BLaER1 (cell line): Measurements from ENCODE around the gene TLL2.

Experiments
- H3K27ac ChIP-seq: shearing (Covaris generic); formaldehyde crosslinking; 2 replicates; pipeline ENCODE4 v1.8.1; 2022
- H3K27me3 ChIP-seq: shearing (Covaris generic); formaldehyde crosslinking; 2 replicates; pipeline ENCODE4 v1.8.1; 2022
- H3K36me3 ChIP-seq: shearing (Covaris generic); formaldehyde crosslinking; 2 replicates; pipeline ENCODE4 v1.8.1; 2022
- H3K4me1 ChIP-seq: shearing (Covaris generic); formaldehyde crosslinking; 2 replicates; pipeline ENCODE4 v1.8.1; 2022
- H3K4me2 ChIP-seq: shearing (Covaris generic); formaldehyde crosslinking; 2 replicates; pipeline ENCODE4 v1.8.1; 2022
- H3K4me3 ChIP-seq: shearing (Covaris generic); formaldehyde crosslinking; 2 replicates; pipeline ENCODE4 v1.8.1; 2022
- H3K9ac ChIP-seq: shearing (Covaris generic); formaldehyde crosslinking; 2 replicates; pipeline ENCODE4 v1.8.1; 2022
- H3K9me3 ChIP-seq: shearing (Covaris generic); formaldehyde crosslinking; 2 replicates; pipeline ENCODE4 v1.8.1; 2022
- H4K20me1 ChIP-seq: shearing (Covaris generic); formaldehyde crosslinking; 2 replicates; pipeline ENCODE4 v1.8.1; 2022
- Cebpa-rat ChIP-seq: shearing (Covaris generic); IDR thresholded peaks from 2 replicates; pipeline ENCODE4 v1.8.1; 2022

TLL2 gene

DNA sequence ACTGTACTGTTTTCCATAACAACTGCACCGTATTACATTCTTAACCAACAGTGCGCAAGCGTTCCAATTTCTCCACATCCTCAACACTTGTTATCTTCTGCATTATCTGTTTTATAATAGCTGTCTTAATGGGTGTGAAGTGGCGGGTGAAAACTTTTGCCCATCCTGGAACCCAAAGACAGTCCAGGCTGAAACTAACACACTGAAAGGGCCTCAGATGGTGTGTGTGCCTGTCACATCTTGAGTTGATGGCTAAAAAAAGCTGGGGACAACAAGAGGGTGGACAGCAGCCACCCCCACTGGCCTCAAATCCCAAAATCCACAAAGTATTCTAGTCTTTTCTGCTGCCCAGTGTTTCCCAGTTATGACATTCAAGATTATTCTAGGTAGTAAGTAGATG, 174.3 kb downstream of the TLL2 start:
- Histone ChIP-seq H3K4me3 (no peak overlapping the region), H3K4me2 (no peak overlapping the region), H3K9ac (no peak overlapping the region), H3K36me3 (peaks cover 95% of the 10 kb centered on the region), H3K4me1 (peaks cover 19% of the 10 kb centered on the region), H3K9me3 (peaks cover 7% of the 10 kb centered on the region; the same call in 1 of the 2 replicates), H3K27ac (no peak overlapping the region), H4K20me1 (peaks cover 100% of the 10 kb centered on the region), H3K27me3 (no peaks in the 10 kb centered on the region)
- no peak for TF ChIP-seq Cebpa-rat

DNA sequence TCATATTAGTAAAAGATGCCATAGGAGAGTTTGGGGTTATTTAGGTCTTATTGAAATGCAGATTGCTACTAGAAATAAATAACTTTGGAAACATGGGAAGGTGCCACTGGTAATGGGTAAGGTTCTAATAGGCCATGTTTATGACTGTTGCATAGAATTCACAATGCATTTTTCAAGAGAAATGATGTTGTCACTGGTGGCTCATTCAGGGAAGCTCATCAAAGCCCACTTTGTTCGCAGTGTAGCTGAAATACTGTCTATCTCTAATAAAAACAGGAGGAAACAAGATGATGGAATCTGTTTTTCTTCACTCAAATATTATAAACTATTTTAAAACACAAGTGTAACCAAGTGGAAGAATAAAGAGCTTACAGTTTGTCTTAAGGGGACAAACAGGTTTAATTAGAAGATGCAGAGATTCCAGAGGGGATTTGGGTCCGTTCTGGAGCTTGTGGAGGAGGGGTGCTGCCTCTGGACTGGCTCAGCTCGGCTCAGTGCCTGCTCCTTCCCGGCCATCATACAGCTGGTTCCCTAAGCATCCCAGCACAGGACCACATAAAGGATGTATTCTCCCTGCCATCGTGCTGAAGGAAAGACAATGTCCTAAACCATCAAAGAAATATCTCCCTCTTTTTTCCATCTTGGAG, 175.3 kb downstream of the TLL2 start:
- Histone ChIP-seq H3K4me3 (no peak overlapping the region), H3K9me3 (no peaks in the 10 kb centered on the region; the same call in 1 of the 2 replicates), H3K9ac (no peak overlapping the region), H3K4me1 (peaks cover 9% of the 10 kb centered on the region; the same call in 1 of the 2 replicates), H3K27ac (no peak overlapping the region), H3K4me2 (no peak overlapping the region), H3K36me3 (peaks cover 95% of the 10 kb centered on the region), H3K27me3 (no peaks in the 10 kb centered on the region), H4K20me1 (peaks cover 100% of the 10 kb centered on the region)
- no peak for TF ChIP-seq Cebpa-rat

DNA sequence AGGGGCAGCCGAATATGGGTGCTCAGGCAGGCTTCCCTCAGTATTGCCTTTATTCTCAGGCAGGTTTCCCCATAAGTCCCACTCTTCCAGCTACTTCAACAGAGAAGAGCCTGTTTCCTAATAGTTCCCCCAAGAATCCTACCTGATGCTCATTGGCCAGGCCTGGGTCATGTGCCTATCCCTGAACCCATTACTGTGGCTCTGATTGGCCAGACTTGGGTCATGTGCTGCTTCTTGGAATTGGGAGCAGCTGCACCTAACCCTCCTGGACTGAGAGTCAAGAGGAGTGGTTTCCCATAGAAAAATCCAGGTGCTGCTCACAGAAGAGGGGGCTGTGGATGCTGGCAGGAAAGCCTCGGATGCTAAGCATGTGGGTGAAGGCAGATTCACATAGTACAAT, 176.6 kb downstream of the TLL2 start:
- Histone ChIP-seq H3K4me1 (peaks cover 14% of the 10 kb centered on the region; the same call in 1 of the 2 replicates), H3K36me3 (peaks cover 95% of the 10 kb centered on the region), H3K27ac (no peak overlapping the region), H3K9ac (no peak overlapping the region), H3K27me3 (no peaks in the 10 kb centered on the region), H4K20me1 (peaks cover 100% of the 10 kb centered on the region), H3K9me3 (no peaks in the 10 kb centered on the region; the same call in 1 of the 2 replicates), H3K4me3 (no peak overlapping the region), H3K4me2 (no peak overlapping the region)
- TF ChIP-seq Cebpa-rat, result no peak

DNA sequence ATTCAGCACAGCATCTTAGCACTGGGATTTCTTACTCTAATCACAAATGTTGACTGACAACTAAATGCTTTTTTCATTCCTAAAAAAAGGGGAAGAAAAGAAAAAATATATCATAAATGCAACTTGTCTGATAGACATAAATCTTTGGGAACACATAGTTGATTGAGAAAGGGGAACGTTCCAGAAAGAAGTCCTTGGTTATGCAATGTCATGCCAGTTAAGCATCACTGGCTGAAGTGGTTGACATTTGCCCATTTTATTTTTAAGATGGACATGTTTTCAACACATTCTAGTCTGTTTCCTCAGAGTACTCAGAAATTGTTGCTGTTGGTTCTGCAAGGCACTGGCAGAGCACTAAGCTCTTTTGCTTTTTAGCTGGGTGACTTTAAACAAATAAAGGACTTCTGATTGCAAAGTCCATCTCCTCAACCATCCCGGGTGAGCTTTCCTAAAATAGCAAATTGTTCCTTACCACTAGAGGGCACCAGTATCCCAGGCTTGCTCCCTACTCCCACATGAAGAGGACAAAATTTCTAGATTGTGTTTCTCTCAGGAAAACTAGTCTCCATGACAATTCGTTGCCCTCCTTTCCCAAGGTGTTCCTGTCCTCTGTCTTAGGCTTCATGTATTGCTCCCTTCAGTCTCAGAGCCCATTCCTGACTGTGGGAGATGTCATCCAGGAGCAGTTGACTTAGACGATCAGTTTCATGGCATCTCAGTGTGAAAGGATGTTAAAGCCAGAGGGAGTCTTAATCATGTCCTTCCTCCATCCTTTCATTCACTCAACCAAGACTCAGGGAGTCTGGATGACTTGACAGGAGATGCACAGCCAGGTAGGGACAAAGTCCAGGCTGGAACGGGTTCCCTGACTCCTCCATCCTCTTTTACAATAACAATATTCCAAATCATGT, 178.9 kb downstream of the TLL2 start:
- no peaks in the 10 kb centered on the region for H3K27me3 ChIP-seq
- no peak overlapping the region for H3K9ac ChIP-seq
- H3K36me3 ChIP-seq, result peaks cover 100% of the 10 kb centered on the region
- no peak overlapping the region for H3K4me3 ChIP-seq
- H3K9me3 ChIP-seq, result no peaks in the 10 kb centered on the region
- TF ChIP-seq Cebpa-rat, result no peak
- H3K4me2 ChIP-seq, result no peak overlapping the region
- peaks cover 100% of the 10 kb centered on the region for H4K20me1 ChIP-seq
- peaks cover 14% of the 10 kb centered on the region; the same call in 1 of the 2 replicates for H3K4me1 ChIP-seq
- H3K27ac ChIP-seq, result no peak overlapping the region

DNA sequence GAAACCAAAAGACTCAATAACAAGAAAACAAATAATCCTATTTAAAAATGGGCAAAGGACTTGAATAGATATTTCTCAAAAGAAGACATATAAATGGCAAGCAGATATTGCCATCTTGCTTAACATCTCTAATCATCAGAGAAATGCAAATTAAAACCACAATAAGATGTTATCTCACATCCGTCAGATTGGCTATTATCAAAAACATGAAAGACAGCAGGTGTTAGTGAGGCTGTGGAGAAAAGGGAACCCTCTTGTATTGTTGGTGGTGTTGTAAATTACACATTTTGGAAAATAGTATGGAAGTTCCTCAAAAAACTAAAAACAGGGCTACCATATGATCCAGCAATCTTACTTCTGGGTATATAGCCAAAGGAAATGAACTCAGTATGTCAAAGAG, 180.6 kb downstream of the TLL2 start:
- Histone ChIP-seq H3K9me3 (no peaks in the 10 kb centered on the region), H3K27me3 (no peaks in the 10 kb centered on the region), H3K4me3 (no peak overlapping the region), H3K9ac (no peak overlapping the region), H3K4me2 (no peak overlapping the region), H4K20me1 (peaks cover 100% of the 10 kb centered on the region), H3K36me3 (peaks cover 100% of the 10 kb centered on the region), H3K27ac (no peak overlapping the region), H3K4me1 (peaks cover 17% of the 10 kb centered on the region)
- no peak for TF ChIP-seq Cebpa-rat

DNA sequence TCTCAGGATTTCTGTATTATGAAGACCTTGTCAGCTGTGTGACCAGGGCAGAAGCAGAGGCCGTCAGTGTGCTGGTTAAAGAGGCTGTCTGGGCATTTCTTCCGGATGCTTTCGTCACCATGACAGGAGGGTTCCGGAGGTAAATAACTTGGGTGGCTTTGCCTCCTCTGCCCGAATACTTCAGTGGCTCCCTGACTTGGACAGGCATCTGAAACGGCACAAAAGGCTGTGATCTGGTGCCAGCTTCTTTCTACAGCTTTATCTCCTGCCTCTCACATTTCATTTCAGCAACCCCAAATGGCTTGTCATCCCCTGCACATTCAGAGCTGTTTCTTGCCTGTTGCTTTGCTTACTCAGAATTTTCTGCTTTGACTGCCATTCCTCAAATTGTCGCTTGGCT, 186.3 kb downstream of the TLL2 start:
- H3K4me2 ChIP-seq, result no peak overlapping the region
- no peak overlapping the region for H3K9ac ChIP-seq
- peaks cover 100% of the 10 kb centered on the region for H3K36me3 ChIP-seq
- no peaks in the 10 kb centered on the region for H3K9me3 ChIP-seq
- TF ChIP-seq Cebpa-rat, result no peak
- H3K27me3 ChIP-seq, result no peaks in the 10 kb centered on the region
- peaks cover 37% of the 10 kb centered on the region for H3K4me1 ChIP-seq
- peaks cover 100% of the 10 kb centered on the region for H4K20me1 ChIP-seq
- H3K27ac ChIP-seq, result no peak overlapping the region
- H3K4me3 ChIP-seq, result no peak overlapping the region

DNA sequence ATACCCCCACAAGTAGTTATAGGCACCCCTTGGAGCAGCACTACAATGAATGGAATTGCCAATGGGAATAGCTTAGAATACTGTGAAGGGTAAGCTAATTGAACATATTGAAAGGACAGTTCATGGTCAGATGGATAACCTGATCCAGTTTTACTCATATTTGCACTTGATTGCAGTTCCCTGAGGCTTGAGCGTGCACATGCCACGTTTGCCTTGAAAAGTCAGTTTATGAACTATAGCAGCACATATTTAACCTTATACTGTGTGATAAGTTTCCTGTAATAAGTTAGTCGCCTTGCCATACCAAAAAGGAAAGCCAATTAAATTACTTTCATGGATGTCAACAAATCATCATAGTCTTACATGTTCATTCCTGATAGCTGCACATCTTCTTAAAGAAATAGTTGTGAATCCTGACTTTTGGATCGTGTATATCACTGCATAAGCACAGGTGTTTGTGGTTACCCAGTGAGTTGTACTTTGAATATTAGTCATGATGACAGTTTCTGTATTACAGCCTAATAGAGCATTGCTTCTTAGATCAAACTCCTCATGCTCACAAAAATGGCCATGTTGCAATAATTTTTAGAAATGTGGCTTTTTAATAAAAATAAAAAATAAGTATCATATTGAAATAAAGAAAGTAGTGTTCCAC, 187.9 kb downstream of the TLL2 start:
- H4K20me1 ChIP-seq, result peaks cover 100% of the 10 kb centered on the region
- no peak overlapping the region for H3K9ac ChIP-seq
- H3K36me3 ChIP-seq, result peaks cover 100% of the 10 kb centered on the region
- no peak for TF ChIP-seq Cebpa-rat
- peaks cover 46% of the 10 kb centered on the region for H3K4me1 ChIP-seq
- no peak overlapping the region for H3K4me3 ChIP-seq
- no peaks in the 10 kb centered on the region for H3K9me3 ChIP-seq
- H3K4me2 ChIP-seq, result no peak overlapping the region
- H3K27me3 ChIP-seq, result no peaks in the 10 kb centered on the region
- no peak overlapping the region for H3K27ac ChIP-seq

DNA sequence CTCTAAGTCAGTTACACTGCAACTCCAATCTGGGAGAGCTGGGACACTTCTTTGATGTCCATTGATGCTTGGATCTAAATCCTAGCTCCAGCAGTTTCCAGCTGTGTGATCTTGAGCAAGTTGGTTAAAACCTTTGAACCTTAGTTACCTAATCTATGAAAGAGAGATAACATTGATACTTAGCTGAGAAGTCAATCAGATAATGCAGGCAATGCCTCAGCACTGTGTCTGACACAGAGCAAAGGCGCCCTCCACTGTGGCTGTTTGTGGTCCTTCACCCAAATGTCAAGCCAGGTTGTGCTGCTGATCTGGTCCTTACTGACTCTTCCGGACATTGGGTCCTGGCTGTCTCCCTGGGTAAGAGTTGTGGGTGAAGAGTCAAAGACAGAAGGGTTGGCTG, 189.3 kb downstream of the TLL2 start:
- no peaks in the 10 kb centered on the region for H3K9me3 ChIP-seq
- no peak overlapping the region for H3K9ac ChIP-seq
- peaks cover 100% of the 10 kb centered on the region for H3K36me3 ChIP-seq
- peaks cover 59% of the 10 kb centered on the region for H3K4me1 ChIP-seq
- no peak overlapping the region for H3K4me3 ChIP-seq
- H3K27me3 ChIP-seq, result no peaks in the 10 kb centered on the region
- no peak overlapping the region for H3K27ac ChIP-seq
- TF ChIP-seq Cebpa-rat, result no peak
- H4K20me1 ChIP-seq, result peaks cover 100% of the 10 kb centered on the region
- H3K4me2 ChIP-seq, result no peak overlapping the region

DNA sequence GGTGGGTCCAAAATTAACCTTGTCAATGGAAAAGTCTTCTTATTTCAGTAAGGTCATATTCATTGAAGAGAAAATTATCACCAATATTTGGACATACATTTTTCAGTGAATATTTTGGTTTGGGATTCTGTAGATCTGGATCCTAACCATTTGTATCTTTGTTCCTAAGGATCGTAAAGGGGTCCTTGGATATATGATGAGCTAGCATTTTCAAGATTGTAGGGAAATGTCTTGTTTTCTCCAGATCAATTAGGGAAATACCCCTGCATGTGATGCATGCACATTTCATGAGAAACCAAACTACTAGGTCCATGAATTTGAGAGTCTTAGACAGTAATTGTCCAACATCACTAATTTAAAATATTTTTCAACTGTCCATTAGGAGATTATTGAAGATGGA, 191.5 kb downstream of the TLL2 start:
- Histone ChIP-seq H3K27ac (no peak overlapping the region), H3K36me3 (peaks cover 100% of the 10 kb centered on the region), H3K4me2 (no peak overlapping the region), H3K4me1 (peaks cover 60% of the 10 kb centered on the region), H3K4me3 (no peak overlapping the region), H3K9me3 (no peaks in the 10 kb centered on the region), H3K9ac (no peak overlapping the region), H4K20me1 (peaks cover 100% of the 10 kb centered on the region), H3K27me3 (no peaks in the 10 kb centered on the region)
- TF ChIP-seq Cebpa-rat, result no peak

DNA sequence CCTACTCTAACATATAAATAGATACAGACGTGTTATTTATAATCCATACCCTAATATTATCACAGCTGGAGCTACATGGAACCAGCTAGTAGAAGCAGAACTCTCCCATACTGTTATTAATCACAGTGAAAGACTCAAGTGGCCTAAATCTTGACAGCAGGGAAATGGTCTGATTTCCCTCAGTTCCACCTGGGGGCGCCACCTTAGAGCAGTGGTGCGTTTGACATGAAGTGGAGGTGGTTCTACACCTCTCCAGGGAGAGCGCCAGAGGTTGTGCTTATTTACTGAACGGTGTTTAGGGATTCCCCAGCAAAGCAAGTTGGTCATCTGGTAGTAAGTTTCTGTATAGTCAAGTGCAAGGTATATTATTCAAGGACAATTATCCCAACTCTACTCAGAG, 191.9 kb downstream of the TLL2 start:
- Histone ChIP-seq H3K27me3 (no peaks in the 10 kb centered on the region), H3K4me3 (no peak overlapping the region), H3K4me1 (peaks cover 59% of the 10 kb centered on the region), H3K27ac (no peak overlapping the region), H3K9ac (no peak overlapping the region), H3K9me3 (no peaks in the 10 kb centered on the region), H3K36me3 (peaks cover 100% of the 10 kb centered on the region), H3K4me2 (no peak overlapping the region), H4K20me1 (peaks cover 100% of the 10 kb centered on the region)
- TF ChIP-seq Cebpa-rat, result no peak
